ENCODE results near the gene SUCO. TPM values are rescaled to one million over a fixed set of nuclear protein-coding genes. Genes with fewer than 3 reads are reported as not detected.

SUCO gene
- total RNA-seq, 4 donors from 2014 or later = 27.7 to 63.2 (median 42.9) TPM

- H3K27ac ChIP-seq = no peak overlapping the region
- no peaks in the 10 kb centered on the region for H3K9me3 ChIP-seq
- H3K27me3 ChIP-seq = no peaks in the 10 kb centered on the region
- peaks cover 0 to 35% (median 0%) of the 10 kb centered on the region in 3 donors for H3K36me3 ChIP-seq
- DNase-seq = no peak
- no peak overlapping the region for H3K4me3 ChIP-seq
- no peaks in the 10 kb centered on the region for H3K4me1 ChIP-seq
- TF ChIP-seq POLR2A (IDR thresholded peaks at IDR 0.05) = no peak
These were observed 28.3 kb downstream of the SUCO start for GRCh38 chr1:172561252-172561651.

DNA sequence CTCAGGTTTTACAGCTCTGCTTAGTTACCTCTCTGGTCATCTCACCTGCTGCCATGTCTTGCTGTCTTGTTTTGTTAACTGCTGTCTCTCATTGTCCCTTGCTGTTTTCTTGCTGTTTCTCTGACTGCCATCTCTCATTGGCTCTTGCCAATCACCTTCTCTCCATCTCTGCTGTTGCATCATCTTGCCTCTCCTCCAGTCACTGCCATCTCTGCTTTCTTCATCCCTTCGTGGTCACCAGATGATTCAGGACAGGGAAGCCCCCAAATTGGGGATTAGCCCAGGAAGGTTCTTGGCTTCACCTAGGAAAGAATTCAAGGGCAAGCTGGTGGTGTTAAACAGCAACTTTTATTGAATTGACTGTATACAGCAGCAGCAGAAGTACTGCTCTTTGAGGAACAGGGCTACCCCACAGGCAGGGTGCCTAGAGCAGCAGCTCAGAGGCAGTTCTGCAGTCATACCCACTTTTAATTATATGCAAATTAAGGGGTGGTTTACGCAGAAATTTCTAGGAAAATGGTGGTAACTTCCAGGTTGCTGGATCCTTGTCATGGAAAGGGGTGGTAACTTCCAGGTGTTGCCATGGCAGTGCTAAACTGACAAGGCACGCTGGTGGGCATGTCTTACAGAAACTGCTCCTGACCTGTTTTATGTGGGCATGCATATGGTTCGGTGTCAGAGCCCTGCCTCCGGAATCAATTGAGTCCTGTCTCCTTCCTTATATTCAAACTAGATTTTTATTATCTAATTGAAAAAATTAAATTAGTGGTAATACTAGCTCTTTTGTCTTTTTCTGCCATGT, 33.4 kb downstream of the SUCO start:
- H3K4me1 ChIP-seq = no peaks in the 10 kb centered on the region
- H3K27me3 ChIP-seq = no peaks in the 10 kb centered on the region
- H3K36me3 ChIP-seq = peaks cover 0 to 58% (median 0%) of the 10 kb centered on the region in 3 donors
- no peak overlapping the region for H3K4me3 ChIP-seq
- no peak for DNase-seq
- no peaks in the 10 kb centered on the region for H3K9me3 ChIP-seq
- no peak overlapping the region for H3K27ac ChIP-seq
- TF ChIP-seq POLR2A (IDR thresholded peaks at IDR 0.05) = no peak
- no peak for TF ChIP-seq CTCF (IDR thresholded peaks at IDR 0.05)

DNA sequence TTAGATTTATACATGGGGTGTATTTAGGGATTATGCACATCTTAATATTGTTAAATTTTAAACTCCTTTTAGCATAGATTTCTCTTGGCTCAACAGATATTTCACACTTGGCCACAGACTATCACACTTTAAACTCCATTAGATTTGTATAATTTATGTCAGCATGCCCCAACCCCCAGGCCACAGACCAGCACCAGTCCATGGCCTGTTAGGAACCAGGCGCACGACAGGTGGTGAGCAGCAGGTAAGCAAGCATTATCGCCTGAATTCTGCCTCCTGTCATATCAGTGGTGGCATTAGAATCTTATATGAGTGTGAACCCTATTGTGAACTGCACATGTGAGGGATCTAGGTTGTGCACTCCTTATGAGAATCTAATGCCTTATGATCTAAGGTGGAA, 34.8 kb downstream of the SUCO start:
- TF ChIP-seq POLR2A (IDR thresholded peaks at IDR 0.05) (no peak), CTCF (IDR thresholded peaks at IDR 0.05) (no peak)
- Histone ChIP-seq H3K36me3 (peaks cover 0 to 53% (median 0%) of the 10 kb centered on the region in 3 donors), H3K4me1 (no peaks in the 10 kb centered on the region), H3K27me3 (no peaks in the 10 kb centered on the region), H3K4me3 (no peak overlapping the region), H3K9me3 (no peaks in the 10 kb centered on the region), H3K27ac (no peak overlapping the region)
- no peak for DNase-seq

DNA sequence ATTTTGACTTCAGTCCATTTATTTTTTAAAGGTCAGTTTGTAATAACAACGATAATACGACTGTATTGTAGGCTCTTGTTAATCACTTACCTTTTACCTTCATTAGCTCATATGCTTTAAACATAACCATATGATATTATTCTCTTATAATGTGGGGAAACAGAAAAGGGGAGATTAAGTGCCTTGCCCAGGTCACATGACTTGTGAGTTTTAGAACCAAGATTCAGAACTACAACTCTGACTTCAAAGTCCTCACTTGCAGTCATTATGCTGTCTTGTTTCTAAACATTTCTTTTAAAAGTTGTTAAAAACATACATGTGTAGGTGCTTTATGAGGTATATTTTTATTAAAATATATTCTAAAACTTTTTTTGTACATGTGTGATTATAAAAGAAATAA, 41.1 kb downstream of the SUCO start:
- Histone ChIP-seq H3K27me3 (no peaks in the 10 kb centered on the region), H3K9me3 (no peaks in the 10 kb centered on the region), H3K4me1 (no peaks in the 10 kb centered on the region), H3K36me3 (peaks cover 0 to 40% (median 0%) of the 10 kb centered on the region in 3 donors), H3K4me3 (no peak overlapping the region), H3K27ac (no peak overlapping the region)
- DNase-seq = no peak
- no peak for TF ChIP-seq CTCF (IDR thresholded peaks at IDR 0.05)
- TF ChIP-seq POLR2A (IDR thresholded peaks at IDR 0.05) = no peak

GRCh38 chr1:172578586-172578985, 45.6 kb downstream of the SUCO start:
- Histone ChIP-seq H3K27me3 (no peaks in the 10 kb centered on the region), H3K4me1 (no peaks in the 10 kb centered on the region), H3K4me3 (no peak overlapping the region), H3K9me3 (no peaks in the 10 kb centered on the region), H3K27ac (no peak overlapping the region), H3K36me3 (peaks cover 0 to 24% (median 0%) of the 10 kb centered on the region in 3 donors)
- DNase-seq = no peak
- TF ChIP-seq POLR2A (IDR thresholded peaks at IDR 0.05) (no peak), CTCF (IDR thresholded peaks at IDR 0.05) (no peak)

GRCh38 chr1:172581273-172581672, 48.3 kb downstream of the SUCO start:
- no peak for TF ChIP-seq POLR2A (IDR thresholded peaks at IDR 0.05)
- no peak for TF ChIP-seq CTCF (IDR thresholded peaks at IDR 0.05)
- H3K9me3 ChIP-seq = no peaks in the 10 kb centered on the region
- no peak overlapping the region for H3K4me3 ChIP-seq
- H3K4me1 ChIP-seq = no peaks in the 10 kb centered on the region
- H3K27me3 ChIP-seq = no peaks in the 10 kb centered on the region
- DNase-seq = no peak
- H3K27ac ChIP-seq = no peak overlapping the region
- peaks cover 0 to 20% (median 0%) of the 10 kb centered on the region in 3 donors for H3K36me3 ChIP-seq
